Karpas-422 (cell line): ENCODE results near the gene CD207. TPM values are rescaled to one million over a fixed set of nuclear protein-coding genes. Genes with fewer than 3 reads are reported as not detected.
"Not testable (repeated sequence)": the region's sequence is repeated elsewhere in the genome, so short reads cannot be mapped to it uniquely, and the experiment has no call there.

Experiments used
- DNase-seq: peaks from one replicate; pipeline ENCODE4 v3.0.0-alpha.2; 2015
- H2AFZ ChIP-seq: fragments of 200-600 bp; sonication (generic); 2 replicates; pipeline ENCODE4 v1.6.1; 2014; ENCODE audit warnings: antibody characterized with exemption, low read length, mixed read lengths
- H3K27ac ChIP-seq: fragments of 200-600 bp; sonication (generic); 2 replicates; pipeline ENCODE4 v1.5.1; 2014; ENCODE audit warnings: mild to moderate bottlenecking, low read length, moderate library complexity
- H3K27me3 ChIP-seq: fragments of 200-600 bp; sonication (generic); 2 replicates; pipeline ENCODE4 v1.6.1; 2014; ENCODE audit warnings: low read length, mixed read lengths
- H3K36me3 ChIP-seq: fragments of 200-600 bp; sonication (generic); 2 replicates; pipeline ENCODE4 v1.6.1; 2014; ENCODE audit warnings: low read length, mixed read lengths; ENCODE audit not compliant: insufficient read depth
- H3K4me1 ChIP-seq: fragments of 200-600 bp; sonication (generic); 2 replicates; pipeline ENCODE4 v1.6.1; 2014; ENCODE audit warnings: mild to moderate bottlenecking, low read length, mixed read lengths
- H3K4me2 ChIP-seq: fragments of 200-600 bp; sonication (generic); 2 replicates; pipeline ENCODE4 v1.6.1; 2014; ENCODE audit warnings: low read length, low read depth, mild to moderate bottlenecking; ENCODE audit not compliant: poor library complexity, severe bottlenecking
- H3K4me3 ChIP-seq: fragments of 200-600 bp; sonication (generic); 2 replicates; pipeline ENCODE4 v1.5.1; 2014; ENCODE audit warnings: mild to moderate bottlenecking, antibody characterized with exemption, low read length, mixed read lengths
- H3K79me2 ChIP-seq: fragments of 200-600 bp; sonication (generic); 2 replicates; pipeline ENCODE4 v1.6.1; 2014; ENCODE audit warnings: mild to moderate bottlenecking, low read length, mixed read lengths
- H3K9ac ChIP-seq: fragments of 200-600 bp; sonication (generic); 2 replicates; pipeline ENCODE4 v1.6.0; 2014; ENCODE audit warnings: low read length
- H3K9me2 ChIP-seq: fragments of 200-600 bp; sonication (generic), shearing (Covaris generic); replicated peaks from 2 replicates; pipeline ENCODE4 v1.6.0; 2014; ENCODE audit warnings: mild to moderate bottlenecking, low read length, moderate library complexity; ENCODE audit not compliant: insufficient read depth
- H3K9me3 ChIP-seq: fragments of 300-700, 200-600 bp; sonication (generic); 2 replicates; pipeline ENCODE4 v1.6.1; 2014; ENCODE audit warnings: low read length, mixed read lengths
- H4K20me1 ChIP-seq: fragments of 200-600 bp; sonication (generic); 2 replicates; pipeline ENCODE4 v1.6.1; 2014; ENCODE audit warnings: mild to moderate bottlenecking, antibody characterized with exemption, low read length, low read depth; ENCODE audit not compliant: insufficient read depth
- total RNA-seq: library from RNA; depleted of rRNA; stranded (reverse); fragments of >200 nt; shearing (Covaris generic); gene quantifications from 2 replicates; pipeline ENCODE4 v1.2.3, GENCODE V29; 2014; ENCODE audit warnings: low replicate concordance

Gene CD207
- total RNA-seq, 1 experiment from 2014 or later = not detected

DNA sequence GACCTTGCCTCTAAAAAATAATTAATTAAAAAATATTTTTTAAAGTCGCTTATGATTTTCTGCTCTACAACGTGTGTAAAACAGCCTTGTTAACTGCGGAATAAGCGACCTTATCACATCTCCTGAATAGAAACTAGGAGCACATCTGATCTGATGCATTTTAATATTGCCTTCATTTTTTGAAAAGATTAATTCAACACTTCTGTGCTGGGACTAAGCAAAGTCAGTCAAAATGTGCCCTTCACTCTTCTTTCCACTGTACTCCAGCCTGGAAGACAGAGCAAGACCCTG is 27.8 kb downstream of the CD207 start:
- Histone ChIP-seq H4K20me1 (no peaks in the 10 kb centered on the region), H3K4me1 (no peaks in the 10 kb centered on the region), H3K4me2 (no peak overlapping the region), H3K79me2 (no peaks in the 10 kb centered on the region), H3K27ac (no peak overlapping the region), H2AFZ (no peak overlapping the region), H3K9me2 (no peaks in the 10 kb centered on the region), H3K4me3 (no peak overlapping the region), H3K36me3 (no peaks in the 10 kb centered on the region), H3K9me3 (no peaks in the 10 kb centered on the region), H3K27me3 (no peaks in the 10 kb centered on the region), H3K9ac (no peak overlapping the region)
- DNase-seq = no peak

DNA sequence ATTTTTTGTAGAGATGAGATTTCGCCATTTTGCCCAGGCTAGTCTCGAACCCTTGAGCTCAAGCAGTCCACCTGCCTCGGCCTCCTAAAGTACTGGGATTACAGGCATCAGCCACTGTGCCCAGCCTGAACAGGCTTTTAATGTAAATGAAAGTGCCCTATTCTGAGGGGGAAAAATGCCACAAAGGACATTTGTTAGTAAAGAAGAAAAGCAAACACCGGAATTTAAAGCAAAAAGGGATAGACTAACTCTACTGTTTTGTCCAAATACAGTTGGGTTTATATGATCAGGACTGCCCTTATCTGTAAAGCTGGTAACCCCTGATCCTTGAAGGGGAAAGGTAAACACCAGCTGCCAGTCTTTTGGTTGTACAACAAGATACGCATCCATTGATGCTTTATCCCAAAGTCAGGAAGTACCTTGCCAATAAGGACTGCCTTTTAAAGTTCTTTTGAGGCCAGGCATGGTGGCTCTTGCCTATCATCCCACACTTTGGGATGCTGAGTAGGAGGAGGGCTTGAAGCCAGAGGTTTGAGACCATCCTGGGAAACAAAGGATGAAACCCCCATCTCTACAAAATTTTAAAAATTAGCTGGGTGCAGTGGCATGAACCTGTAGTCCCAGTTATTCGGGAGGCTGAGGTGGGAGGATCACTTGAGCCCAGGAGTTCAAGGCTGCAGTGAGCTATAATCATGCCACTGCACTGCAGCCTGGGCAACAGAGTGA is 28.4 kb downstream of the CD207 start:
- H3K27ac ChIP-seq = no peak overlapping the region
- H3K27me3 ChIP-seq = no peaks in the 10 kb centered on the region
- no peaks in the 10 kb centered on the region for H3K9me3 ChIP-seq
- no peaks in the 10 kb centered on the region for H4K20me1 ChIP-seq
- no peaks in the 10 kb centered on the region for H3K9me2 ChIP-seq
- no peak overlapping the region for H3K4me3 ChIP-seq
- H3K79me2 ChIP-seq = no peaks in the 10 kb centered on the region
- no peaks in the 10 kb centered on the region for H3K4me1 ChIP-seq
- H3K4me2 ChIP-seq = no peak overlapping the region
- H3K9ac ChIP-seq = no peak overlapping the region
- H2AFZ ChIP-seq = no peak overlapping the region
- DNase-seq = no peak
- H3K36me3 ChIP-seq = no peaks in the 10 kb centered on the region

DNA sequence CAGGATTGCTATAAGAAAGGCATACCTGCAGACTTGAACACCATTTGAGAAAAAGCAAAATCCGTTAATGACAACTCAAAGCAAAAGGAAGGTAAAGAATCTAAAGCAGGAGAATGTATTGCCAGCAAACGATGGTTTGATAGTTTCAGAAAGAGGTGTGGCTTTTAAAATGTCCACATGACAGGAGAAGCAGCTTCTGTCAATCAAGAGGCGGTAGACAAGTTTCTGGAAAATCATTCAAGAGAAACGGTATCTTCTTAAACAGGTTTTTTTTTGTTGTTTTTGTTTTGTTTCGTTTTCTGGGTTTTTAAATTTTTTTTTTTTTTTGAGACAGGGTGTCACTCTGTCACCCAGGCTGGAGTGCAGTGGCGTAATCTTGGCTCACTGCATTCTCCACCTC is 29.0 kb downstream of the CD207 start:
- DNase-seq = no peak
- Histone ChIP-seq H3K4me1 (no peaks in the 10 kb centered on the region), H3K9me2 (no peaks in the 10 kb centered on the region), H3K4me3 (no peak overlapping the region), H2AFZ (no peak overlapping the region), H3K27me3 (no peaks in the 10 kb centered on the region), H3K4me2 (no peak overlapping the region), H4K20me1 (no peaks in the 10 kb centered on the region), H3K27ac (no peak overlapping the region), H3K36me3 (no peaks in the 10 kb centered on the region), H3K9me3 (no peaks in the 10 kb centered on the region), H3K79me2 (no peaks in the 10 kb centered on the region), H3K9ac (no peak overlapping the region)

DNA sequence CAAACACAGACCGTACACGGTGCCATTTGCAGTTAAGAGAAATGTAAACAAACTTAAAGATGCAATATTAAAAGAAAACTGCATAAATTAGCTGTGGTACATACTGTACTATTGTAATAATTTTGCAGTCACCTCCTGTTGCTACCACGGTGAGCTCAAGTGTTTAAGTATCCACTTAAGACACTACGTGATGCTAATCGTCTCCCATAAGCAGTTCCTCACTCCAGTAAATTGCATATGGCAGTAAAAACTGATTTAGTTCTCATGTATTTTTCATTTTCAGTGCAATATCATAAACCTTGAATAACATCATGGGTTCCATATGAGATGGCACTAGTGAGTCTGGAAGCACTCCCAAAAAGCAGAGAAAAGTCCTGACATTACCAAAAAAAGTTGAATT is 29.6 kb downstream of the CD207 start:
- H3K4me2 ChIP-seq = no peak overlapping the region
- H4K20me1 ChIP-seq = no peaks in the 10 kb centered on the region
- no peak overlapping the region for H2AFZ ChIP-seq
- no peak overlapping the region for H3K27ac ChIP-seq
- no peaks in the 10 kb centered on the region for H3K9me3 ChIP-seq
- H3K4me3 ChIP-seq = no peak overlapping the region
- no peaks in the 10 kb centered on the region for H3K27me3 ChIP-seq
- H3K9me2 ChIP-seq = no peaks in the 10 kb centered on the region
- no peaks in the 10 kb centered on the region for H3K4me1 ChIP-seq
- no peaks in the 10 kb centered on the region for H3K79me2 ChIP-seq
- no peaks in the 10 kb centered on the region for H3K36me3 ChIP-seq
- no peak overlapping the region for H3K9ac ChIP-seq
- DNase-seq = no peak

DNA sequence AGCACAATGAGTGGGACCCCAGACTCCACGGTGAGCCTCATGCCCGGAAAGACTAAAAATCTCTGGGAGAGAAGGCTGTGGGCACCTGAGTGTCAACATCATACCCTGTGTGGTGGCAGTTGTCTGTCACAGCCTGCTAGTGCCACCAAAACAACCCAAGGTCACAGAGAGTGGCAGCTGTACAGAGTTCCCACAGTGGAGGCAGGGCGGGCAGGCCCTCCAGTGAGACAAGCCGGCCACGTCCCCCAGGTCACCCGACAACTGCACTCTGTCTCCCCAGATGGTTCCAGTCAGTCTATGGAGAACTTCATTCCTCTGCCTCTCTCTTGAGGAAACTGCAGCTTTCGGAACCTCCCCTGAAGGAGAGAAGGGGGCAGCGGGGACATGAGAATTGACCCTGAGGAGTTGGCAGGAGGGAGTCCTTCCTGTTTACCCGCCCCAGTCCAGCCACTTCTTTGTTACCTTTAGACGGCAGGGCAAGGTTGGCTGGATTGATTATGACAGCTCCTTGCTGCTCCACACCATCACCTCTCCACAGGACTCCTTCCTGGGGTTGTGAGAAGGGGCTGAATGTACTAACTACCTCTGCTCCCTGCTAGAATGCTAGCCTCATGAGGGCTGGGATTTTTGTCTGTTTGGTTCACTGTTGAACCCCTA is 33.9 kb downstream of the CD207 start:
- H3K36me3 ChIP-seq = no peaks in the 10 kb centered on the region
- no peak overlapping the region for H3K27ac ChIP-seq
- no peak for DNase-seq
- H3K4me3 ChIP-seq = no peak overlapping the region
- no peak overlapping the region for H3K9ac ChIP-seq
- no peaks in the 10 kb centered on the region for H3K4me1 ChIP-seq
- no peaks in the 10 kb centered on the region for H3K79me2 ChIP-seq
- H3K4me2 ChIP-seq = no peak overlapping the region
- no peaks in the 10 kb centered on the region; the same call in 1 of the 2 replicates for H3K27me3 ChIP-seq
- H2AFZ ChIP-seq = no peak overlapping the region
- H3K9me2 ChIP-seq = no peaks in the 10 kb centered on the region
- H4K20me1 ChIP-seq = no peaks in the 10 kb centered on the region
- no peaks in the 10 kb centered on the region for H3K9me3 ChIP-seq

DNA sequence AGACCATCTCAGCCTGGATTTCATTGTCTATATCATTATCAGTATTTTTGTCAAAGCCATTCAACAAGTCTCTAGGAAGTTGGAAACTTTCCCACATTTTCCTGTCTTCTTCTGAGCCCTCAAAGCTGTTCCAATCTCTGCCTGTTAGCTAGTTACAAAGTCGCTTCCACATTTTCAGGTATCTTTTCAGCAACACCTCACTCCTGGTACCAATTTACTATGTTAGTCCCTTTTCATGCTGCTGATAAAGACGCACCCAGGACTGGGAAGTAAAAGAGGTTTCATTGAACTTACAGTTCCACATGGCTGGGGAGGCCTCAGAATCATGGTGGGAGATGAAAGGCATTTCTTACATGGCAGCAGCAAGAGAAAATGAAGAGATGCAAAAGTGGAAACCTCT is 35.9 kb downstream of the CD207 start:
- no peak for DNase-seq
- no peaks in the 10 kb centered on the region for H3K9me3 ChIP-seq
- H4K20me1 ChIP-seq = no peaks in the 10 kb centered on the region
- H3K27me3 ChIP-seq = no peaks in the 10 kb centered on the region; the same call in 1 of the 2 replicates
- no peaks in the 10 kb centered on the region for H3K79me2 ChIP-seq
- H3K4me3 ChIP-seq = no peak overlapping the region
- H3K9ac ChIP-seq = no peak overlapping the region
- no peak overlapping the region for H3K4me2 ChIP-seq
- H3K36me3 ChIP-seq = no peaks in the 10 kb centered on the region
- H2AFZ ChIP-seq = no peak overlapping the region
- no peaks in the 10 kb centered on the region for H3K9me2 ChIP-seq
- H3K4me1 ChIP-seq = no peaks in the 10 kb centered on the region
- no peak overlapping the region for H3K27ac ChIP-seq

DNA sequence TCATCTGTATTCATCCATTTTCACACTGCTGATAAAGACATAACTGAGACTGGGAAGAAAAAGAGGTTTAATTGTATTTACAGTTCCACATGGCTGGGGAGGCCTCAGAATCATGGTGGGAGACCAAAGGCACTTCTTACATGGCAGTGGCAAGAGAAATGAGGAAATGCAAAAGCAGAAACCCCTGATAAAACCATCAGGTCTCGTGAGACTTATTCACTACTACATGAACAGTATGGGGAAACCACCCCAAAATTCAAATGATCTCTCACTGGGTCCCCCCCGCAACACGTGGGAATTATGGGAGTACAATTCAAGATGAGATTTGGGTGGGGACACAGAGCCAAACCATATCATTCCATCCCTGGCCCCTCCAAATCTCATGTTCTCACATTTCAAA is 37.6 kb downstream of the CD207 start:
- H3K4me3 ChIP-seq, H3K79me2 ChIP-seq, H3K27me3 ChIP-seq, H4K20me1 ChIP-seq, H3K9ac ChIP-seq, H3K36me3 ChIP-seq, H3K4me1 ChIP-seq, H3K9me2 ChIP-seq, DNase-seq, H3K4me2 ChIP-seq, H3K27ac ChIP-seq, H2AFZ ChIP-seq, H3K9me3 ChIP-seq: not testable (repeated sequence)

DNA sequence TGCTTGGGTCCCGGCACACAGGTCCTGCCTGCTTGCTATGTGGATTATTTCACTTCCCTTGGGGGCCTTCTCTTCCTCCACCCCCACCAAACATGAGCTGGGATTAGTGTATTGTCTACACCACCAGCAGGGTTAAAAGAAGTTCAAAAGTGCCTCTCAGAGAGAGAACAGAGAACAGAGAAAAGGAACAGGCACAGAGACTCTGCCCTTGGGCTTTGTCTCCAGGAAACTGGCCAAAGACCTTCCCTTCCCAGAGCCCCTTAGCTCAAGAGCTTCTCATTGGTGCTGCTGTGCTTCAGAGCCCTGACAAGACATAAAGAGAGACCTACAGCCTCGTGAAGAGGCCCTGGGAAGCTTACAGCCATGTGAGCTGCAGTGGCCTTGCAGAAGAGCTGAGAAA is 38.1 kb downstream of the CD207 start:
- Histone ChIP-seq H3K4me3 (no peak overlapping the region), H4K20me1 (no peaks in the 10 kb centered on the region), H3K4me1 (no peaks in the 10 kb centered on the region), H3K4me2 (no peak overlapping the region), H3K27me3 (no peaks in the 10 kb centered on the region; the same call in 1 of the 2 replicates), H3K79me2 (no peaks in the 10 kb centered on the region), H3K9ac (no peak overlapping the region), H2AFZ (no peak overlapping the region), H3K36me3 (no peaks in the 10 kb centered on the region), H3K27ac (no peak overlapping the region), H3K9me2 (no peaks in the 10 kb centered on the region), H3K9me3 (no peaks in the 10 kb centered on the region)
- no peak for DNase-seq
